ENCODE results near the gene TGIF2.

GRCh38 chr20:36528176-36528874 lies 45.1 kb upstream of the TGIF2 start:
- TF ChIP-seq CTCF (IDR thresholded peaks at IDR 0.05 in 8 of 11, conservative IDR thresholded peaks at IDR 0.05 in 3 of 11) = no peak
- no peak for TF ChIP-seq POLR2A (IDR thresholded peaks at IDR 0.05)
- TF ChIP-seq POLR2AphosphoS5 (IDR thresholded peaks at IDR 0.05) = no peak
